ENCODE measurements around the gene TPT1.
"Not testable (repeated sequence)": the region's sequence is repeated elsewhere in the genome, so short reads cannot be mapped to it uniquely, and the experiment has no call there.

Gene TPT1

GRCh38 chr13:45300190-45300985, 40.6 kb downstream of the TPT1 start:
- Histone ChIP-seq H3K4me3 (ENCODE audit: insufficient read depth in 1 of 2, low read depth in 1 of 2, low read length in 2 of 2) (no peak overlapping the region), H3K79me1 (replicated peaks; ENCODE audit: low read length, poor library complexity, severe bottlenecking) (no peaks in the 10 kb centered on the region), H2AFZ (ENCODE audit: low read depth, low read length) (no peak overlapping the region), H2AK5ac (ENCODE audit: low read length, severe bottlenecking) (no peak overlapping the region), H3K4ac (ENCODE audit: low read depth in 1 of 2, low read length in 2 of 2) (no peak overlapping the region), H3K9me3 (ENCODE audit: control insufficient read depth, low read length) (no peaks in the 10 kb centered on the region), H2BK12ac (ENCODE audit: low read length in 2 of 2) (no peak overlapping the region), H2BK15ac (ENCODE audit: low read depth, poor library complexity, severe bottlenecking) (no peak overlapping the region), H2BK120ac (ENCODE audit: low read depth, low read length) (no peak overlapping the region), H3K23ac (ENCODE audit: low read length in 2 of 2) (no peak overlapping the region), H3K4me1 (ENCODE audit: control insufficient read depth, insufficient read depth, low read depth, low read length) (peaks cover 1% of the 10 kb centered on the region), H3K27me3 (ENCODE audit: control insufficient read depth in 1 of 2, insufficient read depth in 1 of 2, low read length in 2 of 2) (peaks cover 0 to 6% of the 10 kb centered on the region in 2 experiments), H4K91ac (ENCODE audit: low read length) (no peak overlapping the region), H3K9ac (ENCODE audit: low read length) (no peak overlapping the region), H4K8ac (ENCODE audit: low read length) (no peak overlapping the region), H2BK5ac (ENCODE audit: low read depth, low read length, poor library complexity, severe bottlenecking) (no peak overlapping the region), H3K4me2 (ENCODE audit: low read length, poor library complexity, severe bottlenecking) (no peak overlapping the region), H3K14ac (ENCODE audit: low read length in 2 of 2) (no peak overlapping the region), H3K27ac (ENCODE audit: low read length, poor library complexity, severe bottlenecking) (no peak overlapping the region), H3K36me3 (ENCODE audit: control insufficient read depth in 1 of 2, insufficient read depth in 2 of 2, low read depth in 1 of 2, low read length in 2 of 2) (peaks cover 0 to 4% of the 10 kb centered on the region in 2 experiments), H3K18ac (ENCODE audit: low read depth in 1 of 2, low read length in 2 of 2) (no peak overlapping the region)
- WGBS = 97% methylated on average over 5 of the region's 9 CpGs
- no peak for DNase-seq

- Histone ChIP-seq H3K4ac (ENCODE audit: low read depth in 1 of 2, low read length in 2 of 2) (no peak overlapping the region), H2BK12ac (ENCODE audit: low read length in 2 of 2) (no peak overlapping the region), H3K27ac (ENCODE audit: low read length, poor library complexity, severe bottlenecking) (no peak overlapping the region), H2AK5ac (ENCODE audit: low read length, severe bottlenecking) (no peak overlapping the region), H3K18ac (ENCODE audit: low read depth in 1 of 2, low read length in 2 of 2) (no peak overlapping the region), H2BK5ac (ENCODE audit: low read depth, low read length, poor library complexity, severe bottlenecking) (no peak overlapping the region), H3K9me3 (ENCODE audit: control insufficient read depth, low read length) (no peaks in the 10 kb centered on the region), H2BK120ac (ENCODE audit: low read depth, low read length) (no peak overlapping the region), H2BK15ac (ENCODE audit: low read depth, poor library complexity, severe bottlenecking) (no peak overlapping the region), H3K14ac (ENCODE audit: low read length in 2 of 2) (no peak overlapping the region), H3K23ac (ENCODE audit: low read length in 2 of 2) (no peak overlapping the region), H3K27me3 (ENCODE audit: control insufficient read depth in 1 of 2, insufficient read depth in 1 of 2, low read length in 2 of 2) (peaks cover 0 to 6% of the 10 kb centered on the region in 2 experiments), H3K4me2 (ENCODE audit: low read length, poor library complexity, severe bottlenecking) (no peak overlapping the region), H3K9ac (ENCODE audit: low read length) (no peak overlapping the region), H3K4me1 (ENCODE audit: control insufficient read depth, insufficient read depth, low read depth, low read length) (peaks cover 4% of the 10 kb centered on the region), H3K4me3 (ENCODE audit: insufficient read depth in 1 of 2, low read depth in 1 of 2, low read length in 2 of 2) (no peak overlapping the region), H3K79me1 (replicated peaks; ENCODE audit: low read length, poor library complexity, severe bottlenecking) (no peaks in the 10 kb centered on the region), H3K36me3 (ENCODE audit: control insufficient read depth in 1 of 2, insufficient read depth in 2 of 2, low read depth in 1 of 2, low read length in 2 of 2) (peaks cover 0 to 4% of the 10 kb centered on the region in 2 experiments), H4K8ac (ENCODE audit: low read length) (no peak overlapping the region), H2AFZ (ENCODE audit: low read depth, low read length) (no peak overlapping the region), H4K91ac (ENCODE audit: low read length) (no peak overlapping the region)
- DNase-seq = no peak
- 96% methylated on average over 3 of the region's 3 CpGs for WGBS
Observed at GRCh38 chr13:45299194-45299593, 41.8 kb downstream of the TPT1 start.

- H3K27ac ChIP-seq (ENCODE audit: low read length, poor library complexity, severe bottlenecking); DNase-seq; H2AFZ ChIP-seq (ENCODE audit: low read depth, low read length); H2BK5ac ChIP-seq (ENCODE audit: low read depth, low read length, poor library complexity, severe bottlenecking); H2AK5ac ChIP-seq (ENCODE audit: low read length, severe bottlenecking); H3K4me2 ChIP-seq (ENCODE audit: low read length, poor library complexity, severe bottlenecking); H2BK15ac ChIP-seq (ENCODE audit: low read depth, poor library complexity, severe bottlenecking); H3K36me3 ChIP-seq (ENCODE audit: control insufficient read depth in 1 of 2, insufficient read depth in 2 of 2, low read depth in 1 of 2, low read length in 2 of 2); H4K91ac ChIP-seq (ENCODE audit: low read length); H2BK12ac ChIP-seq (ENCODE audit: low read length in 2 of 2); H4K8ac ChIP-seq (ENCODE audit: low read length); H3K79me1 ChIP-seq (replicated peaks; ENCODE audit: low read length, poor library complexity, severe bottlenecking); H3K4me1 ChIP-seq (ENCODE audit: control insufficient read depth, insufficient read depth, low read depth, low read length); H3K4ac ChIP-seq (ENCODE audit: low read depth in 1 of 2, low read length in 2 of 2); H2BK120ac ChIP-seq (ENCODE audit: low read depth, low read length); H3K14ac ChIP-seq (ENCODE audit: low read length in 2 of 2); H3K27me3 ChIP-seq (ENCODE audit: control insufficient read depth in 1 of 2, insufficient read depth in 1 of 2, low read length in 2 of 2); H3K4me3 ChIP-seq (ENCODE audit: insufficient read depth in 1 of 2, low read depth in 1 of 2, low read length in 2 of 2); H3K9me3 ChIP-seq (ENCODE audit: control insufficient read depth, low read length); H3K9ac ChIP-seq (ENCODE audit: low read length): not testable (repeated sequence)
- WGBS = 98% methylated on average over 3 of the region's 3 CpGs
- Histone ChIP-seq H3K18ac (ENCODE audit: low read depth in 1 of 2, low read length in 2 of 2) (peak overlapping the region in 1 of 2 experiments; percentile 44), H3K23ac (ENCODE audit: low read length in 2 of 2) (peak overlapping the region in 1 of 2 experiments; percentile 26)
Observed at GRCh38 chr13:45298550-45298949, 42.4 kb downstream of the TPT1 start.

- Histone ChIP-seq H3K4ac (ENCODE audit: low read depth in 1 of 2, low read length in 2 of 2) (no peak overlapping the region), H3K18ac (ENCODE audit: low read depth in 1 of 2, low read length in 2 of 2) (peak overlapping the region in 1 of 2 experiments; percentile 44), H2AK5ac (ENCODE audit: low read length, severe bottlenecking) (no peak overlapping the region), H2BK15ac (ENCODE audit: low read depth, poor library complexity, severe bottlenecking) (no peak overlapping the region), H3K14ac (ENCODE audit: low read length in 2 of 2) (no peak overlapping the region), H3K36me3 (ENCODE audit: control insufficient read depth in 1 of 2, insufficient read depth in 2 of 2, low read depth in 1 of 2, low read length in 2 of 2) (peaks cover 0 to 4% of the 10 kb centered on the region in 2 experiments), H2BK12ac (ENCODE audit: low read length in 2 of 2) (no peak overlapping the region), H4K91ac (ENCODE audit: low read length) (no peak overlapping the region), H3K9ac (ENCODE audit: low read length) (no peak overlapping the region), H3K27me3 (ENCODE audit: control insufficient read depth in 1 of 2, insufficient read depth in 1 of 2, low read length in 2 of 2) (peaks cover 0 to 6% of the 10 kb centered on the region in 2 experiments), H3K4me3 (ENCODE audit: insufficient read depth in 1 of 2, low read depth in 1 of 2, low read length in 2 of 2) (no peak overlapping the region), H3K9me3 (ENCODE audit: control insufficient read depth, low read length) (no peaks in the 10 kb centered on the region), H2BK5ac (ENCODE audit: low read depth, low read length, poor library complexity, severe bottlenecking) (no peak overlapping the region), H3K4me2 (ENCODE audit: low read length, poor library complexity, severe bottlenecking) (no peak overlapping the region), H3K27ac (ENCODE audit: low read length, poor library complexity, severe bottlenecking) (no peak overlapping the region), H2AFZ (ENCODE audit: low read depth, low read length) (no peak overlapping the region), H4K8ac (ENCODE audit: low read length) (no peak overlapping the region), H3K23ac (ENCODE audit: low read length in 2 of 2) (peak overlapping the region in 1 of 2 experiments; percentile 26), H2BK120ac (ENCODE audit: low read depth, low read length) (no peak overlapping the region), H3K4me1 (ENCODE audit: control insufficient read depth, insufficient read depth, low read depth, low read length) (peaks cover 4% of the 10 kb centered on the region), H3K79me1 (replicated peaks; ENCODE audit: low read length, poor library complexity, severe bottlenecking) (no peaks in the 10 kb centered on the region)
- 80% methylated on average over 1 of the region's 2 CpGs for WGBS
- DNase-seq = no peak
Observed at GRCh38 chr13:45298206-45298505, 42.8 kb downstream of the TPT1 start.
